HepG2 (cell line): ENCODE measurements around the gene PSMB10. TPM values are rescaled to one million over a fixed set of nuclear protein-coding genes. Genes with fewer than 3 reads are reported as not detected.
A peak's percentile ranks its signal among the peaks of the same experiment; 100 is the strongest.

Experiments used
- AGO2 ChIP-seq: fragments of 200-400 bp; formaldehyde crosslinking; optimal IDR thresholded peaks from 2 replicates; pipeline ENCODE3; 2017; ENCODE audit warnings: mild to moderate bottlenecking, low read depth, low read length, moderate library complexity
- AKAP8 ChIP-seq: sonication (generic); formaldehyde crosslinking; IDR thresholded peaks from 2 replicates; pipeline ENCODE4 v1.5.1; 2020; ENCODE audit warnings: mild to moderate bottlenecking, missing genetic modification reagents
- BORCS8-MEF2B ChIP-seq: sonication (generic); formaldehyde crosslinking; IDR thresholded peaks from 2 replicates; pipeline ENCODE4 v1.8.0; 2022; ENCODE audit warnings: mild to moderate bottlenecking, missing genetic modification reagents
- CHCHD3 ChIP-seq: sonication (generic); formaldehyde crosslinking; IDR thresholded peaks from 2 replicates; pipeline ENCODE4 v1.8.0; 2022; ENCODE audit warnings: mild to moderate bottlenecking, missing genetic modification reagents, moderate library complexity
- CHD4 ChIP-seq: fragments of 200-600 bp; sonication (generic); IDR thresholded peaks from 2 replicates; pipeline ENCODE4 v1.7.0; 2017; ENCODE audit warnings: mild to moderate bottlenecking, low read length, borderline replicate concordance
- MAFG ChIP-seq: sonication (generic); formaldehyde crosslinking; IDR thresholded peaks from 2 replicates; pipeline ENCODE4 v1.5.1; 2020; ENCODE audit warnings: mild to moderate bottlenecking, missing genetic modification reagents
- MEF2D ChIP-seq: sonication (generic); formaldehyde crosslinking; IDR thresholded peaks from 2 replicates; pipeline ENCODE4 v1.5.1; 2020; ENCODE audit warnings: mild to moderate bottlenecking, missing genetic modification reagents
- MIER2 ChIP-seq: IDR thresholded peaks from 2 replicates; pipeline ENCODE4 v1.6.1; 2016; ENCODE audit warnings: missing biosample characterization, missing genetic modification reagents
- POLR2A ChIP-seq, 2 experiments: IDR thresholded peaks; 2 replicates each; pipeline ENCODE4 v1.6.1; 2011; ENCODE audit warnings: low read depth in 2 of 2, low read length in 2 of 2, mild to moderate bottlenecking in 1 of 2, moderate library complexity in 1 of 2; ENCODE audit not compliant: insufficient read depth in 1 of 2
- POLR2AphosphoS5 ChIP-seq: IDR thresholded peaks from 2 replicates; pipeline ENCODE4 v1.6.1; 2012; ENCODE audit warnings: low read depth, low read length
- SNAI1 ChIP-seq: sonication (generic); formaldehyde crosslinking; IDR thresholded peaks from 2 replicates; pipeline ENCODE4 v1.5.0; 2020; ENCODE audit warnings: mild to moderate bottlenecking, missing genetic modification reagents, borderline replicate concordance
- TGIF2 ChIP-seq: IDR thresholded peaks from 2 replicates; pipeline ENCODE4 v1.6.1; 2016; ENCODE audit warnings: control low read depth, missing compliant biosample characterization
- ZC3H4 ChIP-seq: sonication (generic); formaldehyde crosslinking; IDR thresholded peaks from 2 replicates; pipeline ENCODE4 v1.4.0; 2020; ENCODE audit warnings: missing genetic modification reagents, borderline replicate concordance
- ZFP62 ChIP-seq: sonication (generic); formaldehyde crosslinking; IDR thresholded peaks from 2 replicates; pipeline ENCODE4 v1.4.0; 2020; ENCODE audit warnings: missing genetic modification reagents
- ZNF431 ChIP-seq: sonication (generic); formaldehyde crosslinking; IDR thresholded peaks from 2 replicates; pipeline ENCODE4 v1.9.0; 2022; ENCODE audit warnings: missing genetic modification reagents, low read depth, mild to moderate bottlenecking, borderline replicate concordance
- ZNF552 ChIP-seq: sonication (generic); formaldehyde crosslinking; IDR thresholded peaks from 2 replicates; pipeline ENCODE4 v1.9.0; 2022; ENCODE audit warnings: missing genetic modification reagents, mild to moderate bottlenecking, borderline replicate concordance
- ZNF724P ChIP-seq: sonication (generic); formaldehyde crosslinking; IDR thresholded peaks from 2 replicates; pipeline ENCODE4 v1.8.0; 2022; ENCODE audit warnings: missing genetic modification reagents, borderline replicate concordance
- ZSCAN21 ChIP-seq: sonication (generic); formaldehyde crosslinking; IDR thresholded peaks from 2 replicates; pipeline ENCODE4 v1.8.0; 2022; ENCODE audit warnings: mild to moderate bottlenecking, missing genetic modification reagents, moderate library complexity, borderline replicate concordance
- polyA plus RNA-seq, 8 experiments: library from polyadenylated mRNA; depleted of rRNA in 3 of 8; stranded (reverse) in 7 of 8; unstranded in 1 of 8; fragments of >200 nt; fragmentation: Illumina TruSeq in 4 of 8; extraction: Trizol in 4 of 8; gene quantifications; 2 replicates each; pipeline versions ENCODE4 v1.2.1 to v1.2.3, GENCODE V29; 2011 to 2016; ENCODE audit warnings: low read depth in 4 of 8, missing spikeins in 1 of 8, mixed read lengths in 1 of 8; ENCODE audit not compliant: insufficient read depth in 1 of 8
- total RNA-seq, 5 experiments: library from RNA; depleted of rRNA; stranded (reverse); fragments of >200 nt; fragmentation: Illumina TruSeq; extraction: Trizol; gene quantifications; 2 replicates each; pipeline ENCODE4 v1.2.3, GENCODE V29; 2016; ENCODE audit warnings: low read depth in 1 of 5
- TF ChIP-seq, protein P1 (sequence below): sonication (generic); formaldehyde crosslinking; IDR thresholded peaks from 2 replicates; pipeline ENCODE4 v1.4.0; 2020; ENCODE audit warnings: missing genetic modification reagents, borderline replicate concordance
- TF ChIP-seq, protein P2 (sequence below): sonication (generic); formaldehyde crosslinking; IDR thresholded peaks from 2 replicates; pipeline ENCODE4 v1.4.0; 2020; ENCODE audit warnings: mild to moderate bottlenecking, missing genetic modification reagents, borderline replicate concordance
- TF ChIP-seq, protein P3 (sequence below): sonication (generic); formaldehyde crosslinking; IDR thresholded peaks from 2 replicates; pipeline ENCODE4 v1.8.1; 2023; ENCODE audit warnings: mild to moderate bottlenecking, inconsistent platforms, moderate library complexity, missing genetic modification reagents, borderline replicate concordance
- TF ChIP-seq, protein P4 (sequence below), 2 experiments: sonication (generic) in 1 of 2; formaldehyde crosslinking in 1 of 2; IDR thresholded peaks; 2 replicates each; pipeline versions ENCODE4 v1.4.0 to v1.6.1; 2018 to 2020; ENCODE audit warnings: missing genetic modification reagents in 2 of 2, borderline replicate concordance in 1 of 2, low read depth in 1 of 2, mild to moderate bottlenecking in 1 of 2, missing biosample characterization in 1 of 2

Gene PSMB10
- total and polyA plus RNA-seq, 2 of the 13 experiments (the other 11 are each of a cell fraction or from before 2014, with no cell fraction given), result 12.7 to 65.9 TPM

DNA sequence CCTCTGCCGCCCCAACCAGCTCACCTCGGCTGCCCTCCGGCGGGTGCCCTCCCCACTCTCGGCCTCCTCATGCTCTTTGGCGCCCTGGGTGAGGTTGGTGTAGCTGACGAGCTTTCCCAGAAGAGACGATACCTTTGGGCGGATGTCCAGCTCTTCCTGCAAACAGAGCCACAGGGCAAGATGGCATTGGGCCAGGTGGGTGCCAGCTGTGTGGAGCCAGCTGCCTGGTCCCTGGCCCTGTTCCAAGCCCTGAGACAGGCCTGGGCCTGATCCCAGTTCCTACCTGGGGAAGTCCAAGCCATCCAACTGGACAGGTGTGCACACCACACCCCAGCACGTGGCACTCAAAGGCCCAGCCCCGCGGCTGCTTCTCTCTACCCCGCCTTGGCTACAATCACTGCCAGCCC lies 24.9 kb upstream of the PSMB10 start (continued):
- TF ChIP-seq, protein P1, sequence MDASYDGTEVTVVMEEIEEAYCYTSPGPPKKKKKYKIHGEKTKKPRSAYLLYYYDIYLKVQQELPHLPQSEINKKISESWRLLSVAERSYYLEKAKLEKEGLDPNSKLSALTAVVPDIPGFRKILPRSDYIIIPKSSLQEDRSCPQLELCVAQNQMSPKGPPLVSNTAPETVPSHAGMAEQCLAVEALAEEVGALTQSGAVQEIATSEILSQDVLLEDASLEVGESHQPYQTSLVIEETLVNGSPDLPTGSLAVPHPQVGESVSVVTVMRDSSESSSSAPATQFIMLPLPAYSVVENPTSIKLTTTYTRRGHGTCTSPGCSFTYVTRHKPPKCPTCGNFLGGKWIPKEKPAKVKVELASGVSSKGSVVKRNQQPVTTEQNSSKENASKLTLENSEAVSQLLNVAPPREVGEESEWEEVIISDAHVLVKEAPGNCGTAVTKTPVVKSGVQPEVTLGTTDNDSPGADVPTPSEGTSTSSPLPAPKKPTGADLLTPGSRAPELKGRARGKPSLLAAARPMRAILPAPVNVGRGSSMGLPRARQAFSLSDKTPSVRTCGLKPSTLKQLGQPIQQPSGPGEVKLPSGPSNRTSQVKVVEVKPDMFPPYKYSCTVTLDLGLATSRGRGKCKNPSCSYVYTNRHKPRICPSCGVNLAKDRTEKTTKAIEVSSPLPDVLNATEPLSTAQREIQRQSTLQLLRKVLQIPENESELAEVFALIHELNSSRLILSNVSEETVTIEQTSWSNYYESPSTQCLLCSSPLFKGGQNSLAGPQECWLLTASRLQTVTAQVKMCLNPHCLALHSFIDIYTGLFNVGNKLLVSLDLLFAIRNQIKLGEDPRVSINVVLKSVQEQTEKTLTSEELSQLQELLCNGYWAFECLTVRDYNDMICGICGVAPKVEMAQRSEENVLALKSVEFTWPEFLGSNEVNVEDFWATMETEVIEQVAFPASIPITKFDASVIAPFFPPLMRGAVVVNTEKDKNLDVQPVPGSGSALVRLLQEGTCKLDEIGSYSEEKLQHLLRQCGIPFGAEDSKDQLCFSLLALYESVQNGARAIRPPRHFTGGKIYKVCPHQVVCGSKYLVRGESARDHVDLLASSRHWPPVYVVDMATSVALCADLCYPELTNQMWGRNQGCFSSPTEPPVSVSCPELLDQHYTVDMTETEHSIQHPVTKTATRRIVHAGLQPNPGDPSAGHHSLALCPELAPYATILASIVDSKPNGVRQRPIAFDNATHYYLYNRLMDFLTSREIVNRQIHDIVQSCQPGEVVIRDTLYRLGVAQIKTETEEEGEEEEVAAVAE, result no peak
- TF ChIP-seq, protein P2, sequence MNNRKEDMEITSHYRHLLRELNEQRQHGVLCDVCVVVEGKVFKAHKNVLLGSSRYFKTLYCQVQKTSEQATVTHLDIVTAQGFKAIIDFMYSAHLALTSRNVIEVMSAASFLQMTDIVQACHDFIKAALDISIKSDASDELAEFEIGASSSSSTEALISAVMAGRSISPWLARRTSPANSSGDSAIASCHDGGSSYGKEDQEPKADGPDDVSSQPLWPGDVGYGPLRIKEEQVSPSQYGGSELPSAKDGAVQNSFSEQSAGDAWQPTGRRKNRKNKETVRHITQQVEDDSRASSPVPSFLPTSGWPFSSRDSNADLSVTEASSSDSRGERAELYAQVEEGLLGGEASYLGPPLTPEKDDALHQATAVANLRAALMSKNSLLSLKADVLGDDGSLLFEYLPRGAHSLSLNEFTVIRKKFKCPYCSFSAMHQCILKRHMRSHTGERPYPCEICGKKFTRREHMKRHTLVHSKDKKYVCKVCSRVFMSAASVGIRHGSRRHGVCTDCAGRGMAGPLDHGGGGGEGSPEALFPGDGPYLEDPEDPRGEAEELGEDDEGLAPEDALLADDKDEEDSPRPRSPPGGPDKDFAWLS, result no peak
- TF ChIP-seq BORCS8-MEF2B (CRISPR knock-in tag) (no peak), MIER2 (CRISPR knock-in tag) (no peak), ZNF552 (CRISPR knock-in tag) (0 out of 2 replicates have a peak, but pooled peaks have one; percentile 29), CHD4 (no peak), ZNF431 (no peak), MEF2D (no peak), POLR2AphosphoS5 (peak; percentile 15; the same call in 1 of the 2 replicates), AKAP8 (0 out of 2 replicates have a peak, but pooled peaks have one; percentile 40), SNAI1 (CRISPR knock-in tag) (no peak), CHCHD3 (peak; percentile 58; the same call in 1 of the 2 replicates), ZNF724P (CRISPR knock-in tag) (0 out of 2 replicates have a peak, but pooled peaks have one; percentile 36), ZC3H4 (CRISPR knock-in tag) (no peak), MAFG (no peak), AGO2 (peak; percentile 90), ZFP62 (no peak), ZSCAN21 (CRISPR knock-in tag) (no peak), TGIF2 (CRISPR knock-in tag) (no peak), POLR2A (IDR thresholded peaks at IDR 0.05; ENCODE audit: insufficient read depth in 1 of 2, low read depth in 2 of 2, low read length in 2 of 2) (0 out of 4 replicates have a peak, but pooled peaks of 1 of the 2 experiments have one; percentile 10)
- TF ChIP-seq, protein P3, sequence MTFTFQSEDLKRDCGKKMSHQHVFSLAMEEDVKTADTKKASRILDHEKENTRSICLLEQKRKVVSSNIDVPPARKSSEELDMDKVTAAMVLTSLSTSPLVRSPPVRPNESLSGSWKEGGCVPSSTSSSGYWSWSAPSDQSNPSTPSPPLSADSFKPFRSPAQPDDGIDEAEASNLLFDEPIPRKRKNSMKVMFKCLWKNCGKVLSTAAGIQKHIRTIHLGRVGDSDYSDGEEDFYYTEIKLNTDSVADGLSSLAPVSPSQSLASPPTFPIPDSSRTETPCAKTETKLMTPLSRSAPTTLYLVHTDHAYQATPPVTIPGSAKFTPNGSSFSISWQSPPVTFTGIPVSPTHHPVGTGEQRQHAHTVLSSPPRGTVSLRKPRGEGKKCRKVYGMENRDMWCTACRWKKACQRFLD, result no peak
- TF ChIP-seq, protein P4, sequence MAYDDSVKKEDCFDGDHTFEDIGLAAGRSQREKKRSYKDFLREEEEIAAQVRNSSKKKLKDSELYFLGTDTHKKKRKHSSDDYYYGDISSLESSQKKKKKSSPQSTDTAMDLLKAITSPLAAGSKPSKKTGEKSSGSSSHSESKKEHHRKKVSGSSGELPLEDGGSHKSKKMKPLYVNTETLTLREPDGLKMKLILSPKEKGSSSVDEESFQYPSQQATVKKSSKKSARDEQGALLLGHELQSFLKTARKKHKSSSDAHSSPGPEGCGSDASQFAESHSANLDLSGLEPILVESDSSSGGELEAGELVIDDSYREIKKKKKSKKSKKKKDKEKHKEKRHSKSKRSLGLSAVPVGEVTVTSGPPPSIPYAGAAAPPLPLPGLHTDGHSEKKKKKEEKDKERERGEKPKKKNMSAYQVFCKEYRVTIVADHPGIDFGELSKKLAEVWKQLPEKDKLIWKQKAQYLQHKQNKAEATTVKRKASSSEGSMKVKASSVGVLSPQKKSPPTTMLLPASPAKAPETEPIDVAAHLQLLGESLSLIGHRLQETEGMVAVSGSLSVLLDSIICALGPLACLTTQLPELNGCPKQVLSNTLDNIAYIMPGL (CRISPR knock-in tag; IDR thresholded peaks at IDR 0.05; ENCODE audit: borderline replicate concordance in 1 of 2, low read depth in 1 of 2), result no peak
